ENCODE results near the gene LCLAT1.

GRCh38 chr2:30665761-30666265 lies 218.8 kb downstream of the LCLAT1 start:
- TF ChIP-seq CTCF (conservative IDR thresholded peaks at IDR 0.05; ENCODE audit: low read length) (no peak), EZH2phosphoT487 (IDR thresholded peaks at IDR 0.05; ENCODE audit: borderline replicate concordance) (no peak)

Measured in Loucy (cell line).